IPS-18c (cell line): ENCODE results near the gene CDRT15.
"Not testable (repeated sequence)": the region's sequence is repeated elsewhere in the genome, so short reads cannot be mapped to it uniquely, and the experiment has no call there.

ENCODE experiments used
- H3K4me3 ChIP-seq: 2 replicates; pipeline ENCODE4 v1.7.0; 2013; ENCODE audit warnings: low read depth, mild to moderate bottlenecking, low read length, moderate library complexity; ENCODE audit not compliant: insufficient read depth
- H3K9me3 ChIP-seq: one replicate; pipeline ENCODE4 v1.6.1; 2013; ENCODE audit warnings: mild to moderate bottlenecking, low read length, moderate library complexity; ENCODE audit not compliant: control insufficient read depth, insufficient read depth

Gene CDRT15

GRCh38 chr17:14197586-14197985 is 39.1 kb downstream of the CDRT15 start:
- Histone ChIP-seq H3K9me3 (no peaks in the 10 kb centered on the region), H3K4me3 (no peak overlapping the region)

DNA sequence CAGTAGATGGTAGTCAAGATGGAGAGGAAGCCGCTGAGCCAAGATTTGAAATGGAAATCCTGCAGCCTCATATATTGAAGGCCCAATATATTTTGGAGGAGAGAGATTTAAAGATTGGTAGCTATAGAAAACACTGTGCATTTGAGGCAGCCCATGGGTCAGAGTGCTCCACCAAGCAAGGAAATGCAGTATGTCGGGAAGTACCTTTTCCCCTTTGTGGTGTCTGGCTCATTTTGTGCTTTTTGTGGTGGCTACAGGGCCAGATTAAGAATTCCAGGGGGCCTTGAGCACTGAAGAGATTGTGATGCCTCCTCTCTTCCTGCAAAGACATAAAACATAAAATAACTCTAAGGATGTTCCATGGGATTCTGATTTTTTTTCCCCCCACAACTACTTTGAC is 39.6 kb downstream of the CDRT15 start:
- Histone ChIP-seq H3K9me3 (no peaks in the 10 kb centered on the region), H3K4me3 (no peak overlapping the region)

GRCh38 chr17:14196377-14196997 is 40.2 kb downstream of the CDRT15 start:
- Histone ChIP-seq H3K9me3 (no peaks in the 10 kb centered on the region), H3K4me3 (no peak overlapping the region)

GRCh38 chr17:14192636-14193344 is 43.9 kb downstream of the CDRT15 start:
- H3K9me3 ChIP-seq, H3K4me3 ChIP-seq: not testable (repeated sequence)

DNA sequence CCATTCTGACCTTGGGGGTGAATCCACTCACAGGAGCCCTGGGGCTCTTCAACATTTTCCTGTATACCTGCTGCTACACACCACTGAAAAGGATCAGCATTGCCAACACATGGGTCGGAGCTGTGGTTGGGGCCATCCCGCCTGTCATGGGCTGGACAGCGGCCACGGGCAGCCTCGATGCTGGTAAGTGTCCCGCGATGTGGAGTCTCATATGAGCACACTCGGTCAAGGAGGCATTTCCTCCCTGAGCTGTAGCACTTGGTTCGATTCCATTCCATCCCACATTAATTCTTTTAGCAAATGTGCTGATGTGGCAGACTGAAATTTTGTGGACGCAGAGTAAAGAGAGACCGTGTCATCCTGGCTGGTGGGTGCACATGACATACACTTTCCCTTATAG is 44.6 kb downstream of the CDRT15 start:
- H3K4me3 ChIP-seq, H3K9me3 ChIP-seq: not testable (repeated sequence)

DNA sequence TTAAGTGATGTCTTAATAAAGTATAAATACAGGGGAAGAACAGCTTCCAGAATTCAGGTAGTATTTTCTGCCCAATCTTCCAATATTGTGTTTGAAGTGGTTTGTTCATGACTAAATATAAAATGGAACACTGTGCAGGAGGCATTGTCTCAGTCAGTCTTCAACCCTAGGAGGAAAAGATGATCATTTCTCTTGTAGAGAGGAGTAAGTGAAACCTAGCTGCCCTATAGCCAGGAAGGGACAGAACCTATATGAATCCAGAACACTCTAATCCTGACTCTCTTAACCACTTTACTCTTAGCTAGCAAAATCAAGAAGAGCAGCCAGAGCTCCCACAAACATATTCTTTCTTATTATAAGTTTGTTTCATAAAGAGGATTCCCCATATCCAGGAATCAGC is 45.2 kb downstream of the CDRT15 start:
- H3K9me3 ChIP-seq, H3K4me3 ChIP-seq: not testable (repeated sequence)

DNA sequence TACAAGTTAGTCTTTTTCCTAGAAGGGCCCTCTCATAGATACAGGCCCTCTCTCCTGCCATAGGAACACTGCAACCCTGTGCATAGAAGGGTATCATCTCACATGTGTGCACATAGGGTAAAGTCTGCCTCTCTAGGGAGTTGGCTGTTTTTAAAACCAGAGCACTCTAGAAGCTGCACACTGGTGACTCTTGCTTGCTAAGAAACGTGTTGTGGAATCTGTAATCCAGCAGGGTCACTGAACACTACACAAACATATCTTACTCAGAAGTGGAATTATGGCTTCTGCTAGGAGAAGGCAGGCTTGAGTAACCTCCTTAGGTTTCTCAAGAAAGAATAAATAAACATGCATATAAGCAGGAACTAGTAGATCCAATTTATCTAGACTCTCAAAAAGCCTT is 45.9 kb downstream of the CDRT15 start:
- H3K4me3 ChIP-seq, H3K9me3 ChIP-seq: not testable (repeated sequence)

DNA sequence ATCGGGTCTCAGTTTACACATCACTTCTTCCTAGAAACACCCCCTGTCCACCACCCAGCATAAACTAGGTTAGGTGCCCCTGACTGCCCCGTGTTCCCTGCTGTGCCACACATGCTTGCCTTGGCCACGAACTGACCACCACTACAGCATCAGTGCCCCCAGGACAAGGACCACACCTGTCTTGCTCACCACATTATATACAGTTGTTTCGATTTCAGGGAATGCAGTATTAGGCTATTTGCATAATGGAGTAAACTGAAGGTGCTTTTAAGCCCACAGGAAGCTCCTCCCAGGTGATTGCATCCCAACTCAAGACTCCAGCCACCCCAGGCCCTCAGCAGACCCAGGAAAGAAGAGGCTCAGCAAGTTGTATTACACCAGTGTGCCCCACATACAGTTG is 50.2 kb downstream of the CDRT15 start:
- H3K4me3 ChIP-seq = not testable (repeated sequence)

More for the DNA sequence above, 50.2 kb downstream of the CDRT15 start:
- not testable (repeated sequence) for H3K9me3 ChIP-seq
